ENCODE data around the gene VAT1L. TPM values are rescaled to one million over a fixed set of nuclear protein-coding genes. Genes with fewer than 3 reads are reported as not detected.

Gene VAT1L
- total and polyA plus RNA-seq, 2 donors (not counting 1 experiment from before 2014, with no cell fraction given), result not detected

GRCh38 chr16:77833921-77834634 is 45.7 kb downstream of the VAT1L start:
- Mint-ChIP-seq H3K27me3 (peaks cover 6% of the 10 kb centered on the region), H3K4me3 (no peak overlapping the region), H3K9me3 (ENCODE audit: insufficient read depth) (no peaks in the 10 kb centered on the region), H3K4me1 (no peaks in the 10 kb centered on the region), H3K27ac (no peak overlapping the region)
- intact Hi-C loops (cut with micrococcal nuclease), result no loop called here
- H3K4me1 ChIP-seq (ENCODE audit: control insufficient read depth in 2 of 2, insufficient read depth in 2 of 2, low read length in 2 of 2), result no peaks in the 10 kb centered on the region
- POLR2A ChIA-PET, result no interaction called here
- H3K79me2 ChIP-seq (ENCODE audit: control insufficient read depth, insufficient read depth, low read length), result no peaks in the 10 kb centered on the region
- no peak overlapping the region for H2AFZ ChIP-seq (ENCODE audit: insufficient read depth, low read depth, low read length, poor library complexity, severe bottlenecking)
- H3K9me3 ChIP-seq (ENCODE audit: control extremely low read depth in 1 of 3, control insufficient read depth in 2 of 3, insufficient read depth in 1 of 3, low read length in 2 of 3), result no peaks in the 10 kb centered on the region
- no peak overlapping the region for H3K4me3 ChIP-seq (ENCODE audit: control extremely low read depth in 1 of 5, extremely low read depth in 1 of 5, insufficient read depth in 1 of 5, low read depth in 2 of 5, low read length in 4 of 5)
- no peaks in the 10 kb centered on the region for H3K36me3 ChIP-seq (replicated peaks in 1 of 2; ENCODE audit: control extremely low read depth in 1 of 2, control insufficient read depth in 1 of 2, extremely low read depth in 1 of 2, insufficient read depth in 2 of 2, low read length in 1 of 2)
- 66% methylated on average over 3 of the region's 10 CpGs for WGBS (ENCODE audit: insufficient coverage)
- H3K4me2 ChIP-seq (replicated peaks; ENCODE audit: low read depth, low read length, poor library complexity, severe bottlenecking), result no peak overlapping the region
- H3K27ac ChIP-seq (ENCODE audit: low read length in 2 of 2), result no peak overlapping the region
- no peaks in the 10 kb centered on the region for H4K20me1 ChIP-seq (ENCODE audit: control insufficient read depth, insufficient read depth, low read length, poor library complexity, severe bottlenecking)
- no peaks in the 10 kb centered on the region for H3K27me3 ChIP-seq (replicated peaks in 1 of 4; ENCODE audit: control extremely low read depth in 1 of 4, control insufficient read depth in 3 of 4, insufficient read depth in 4 of 4, low read length in 3 of 4)
- CTCF ChIA-PET, result no interaction called here
- DNase-seq (no peak), ATAC-seq (ENCODE audit: low read depth) (no peak)
- TF ChIP-seq, protein P1, sequence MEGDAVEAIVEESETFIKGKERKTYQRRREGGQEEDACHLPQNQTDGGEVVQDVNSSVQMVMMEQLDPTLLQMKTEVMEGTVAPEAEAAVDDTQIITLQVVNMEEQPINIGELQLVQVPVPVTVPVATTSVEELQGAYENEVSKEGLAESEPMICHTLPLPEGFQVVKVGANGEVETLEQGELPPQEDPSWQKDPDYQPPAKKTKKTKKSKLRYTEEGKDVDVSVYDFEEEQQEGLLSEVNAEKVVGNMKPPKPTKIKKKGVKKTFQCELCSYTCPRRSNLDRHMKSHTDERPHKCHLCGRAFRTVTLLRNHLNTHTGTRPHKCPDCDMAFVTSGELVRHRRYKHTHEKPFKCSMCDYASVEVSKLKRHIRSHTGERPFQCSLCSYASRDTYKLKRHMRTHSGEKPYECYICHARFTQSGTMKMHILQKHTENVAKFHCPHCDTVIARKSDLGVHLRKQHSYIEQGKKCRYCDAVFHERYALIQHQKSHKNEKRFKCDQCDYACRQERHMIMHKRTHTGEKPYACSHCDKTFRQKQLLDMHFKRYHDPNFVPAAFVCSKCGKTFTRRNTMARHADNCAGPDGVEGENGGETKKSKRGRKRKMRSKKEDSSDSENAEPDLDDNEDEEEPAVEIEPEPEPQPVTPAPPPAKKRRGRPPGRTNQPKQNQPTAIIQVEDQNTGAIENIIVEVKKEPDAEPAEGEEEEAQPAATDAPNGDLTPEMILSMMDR (IDR thresholded peaks at IDR 0.05), result no peak
- TF ChIP-seq EZH2 (IDR thresholded peaks at IDR 0.05; ENCODE audit: borderline replicate concordance, insufficient read depth, low read depth, low read length, poor library complexity, severe bottlenecking), result no peak
- H3K9ac ChIP-seq (ENCODE audit: low read length), result no peak overlapping the region

DNA sequence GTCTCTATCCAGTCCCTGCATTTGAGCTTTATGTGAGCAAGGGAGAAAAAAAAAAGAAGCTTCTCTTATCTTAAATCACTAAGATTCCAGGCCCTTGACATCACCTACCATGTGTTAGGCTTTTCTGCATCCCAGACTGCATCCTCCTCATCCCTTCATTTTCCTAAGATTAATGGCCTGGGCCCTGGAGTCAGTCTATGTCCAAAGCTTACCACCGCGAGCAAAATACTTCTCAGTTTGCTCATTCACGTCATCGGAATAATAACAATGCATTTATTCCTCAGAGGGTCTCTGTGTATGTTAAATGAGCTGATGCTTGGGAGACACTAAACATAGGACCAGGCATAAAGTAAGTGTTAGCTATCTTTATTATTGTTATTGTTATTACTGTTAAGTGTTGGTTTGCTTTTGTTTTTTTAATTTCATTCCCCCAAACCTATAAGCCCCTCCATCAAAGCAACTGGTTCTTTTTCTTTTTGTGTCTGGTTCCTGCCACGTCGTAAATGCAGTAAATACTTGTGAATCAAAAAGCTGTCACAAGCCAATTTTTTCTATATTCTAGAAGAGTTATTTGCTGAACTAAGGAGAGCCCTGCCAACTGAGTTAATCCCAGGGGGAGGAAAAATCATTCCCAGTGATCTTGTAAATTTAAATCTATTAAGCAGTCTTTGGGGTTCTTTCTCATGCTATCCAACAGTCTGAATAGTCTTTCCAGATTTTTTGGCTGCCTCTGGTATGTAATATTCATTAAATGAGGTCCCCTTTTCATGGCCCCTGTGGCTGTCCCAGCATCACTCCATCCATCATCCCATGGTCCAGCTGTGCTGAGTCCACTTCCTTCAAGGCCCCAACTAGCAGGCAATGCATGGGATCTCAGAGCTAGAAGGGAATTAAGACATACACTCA is 46.5 kb downstream of the VAT1L start:
- H4K20me1 ChIP-seq (ENCODE audit: control insufficient read depth, insufficient read depth, low read length, poor library complexity, severe bottlenecking), result no peaks in the 10 kb centered on the region
- no peaks in the 10 kb centered on the region for H3K36me3 ChIP-seq (replicated peaks in 1 of 2; ENCODE audit: control extremely low read depth in 1 of 2, control insufficient read depth in 1 of 2, extremely low read depth in 1 of 2, insufficient read depth in 2 of 2, low read length in 1 of 2)
- no peak overlapping the region for H3K4me2 ChIP-seq (replicated peaks; ENCODE audit: low read depth, low read length, poor library complexity, severe bottlenecking)
- no peaks in the 10 kb centered on the region for H3K27me3 ChIP-seq (replicated peaks in 1 of 4; ENCODE audit: control extremely low read depth in 1 of 4, control insufficient read depth in 3 of 4, insufficient read depth in 4 of 4, low read length in 3 of 4)
- no peak for ATAC-seq (ENCODE audit: low read depth)
- no CpG with 5 or more reads among the region's 6 CpGs for WGBS (ENCODE audit: insufficient coverage)
- H3K4me1 ChIP-seq (ENCODE audit: control insufficient read depth in 2 of 2, insufficient read depth in 2 of 2, low read length in 2 of 2), result no peaks in the 10 kb centered on the region
- Mint-ChIP-seq H3K27ac (no peak overlapping the region), H3K9me3 (ENCODE audit: insufficient read depth) (no peaks in the 10 kb centered on the region), H3K4me1 (no peaks in the 10 kb centered on the region), H3K4me3 (no peak overlapping the region), H3K27me3 (peaks cover 10% of the 10 kb centered on the region)
- H3K9ac ChIP-seq (ENCODE audit: low read length), result no peak overlapping the region
- TF ChIP-seq, protein P1 (IDR thresholded peaks at IDR 0.05), result no peak
- TF ChIP-seq EZH2 (IDR thresholded peaks at IDR 0.05; ENCODE audit: borderline replicate concordance, insufficient read depth, low read depth, low read length, poor library complexity, severe bottlenecking), result no peak
- intact Hi-C loops (cut with micrococcal nuclease), result no loop called here
- POLR2A ChIA-PET, result no interaction called here
- H3K4me3 ChIP-seq (ENCODE audit: control extremely low read depth in 1 of 5, extremely low read depth in 1 of 5, insufficient read depth in 1 of 5, low read depth in 2 of 5, low read length in 4 of 5), result no peak overlapping the region
- no peak overlapping the region for H2AFZ ChIP-seq (ENCODE audit: insufficient read depth, low read depth, low read length, poor library complexity, severe bottlenecking)
- H3K79me2 ChIP-seq (ENCODE audit: control insufficient read depth, insufficient read depth, low read length), result no peaks in the 10 kb centered on the region
- no peak overlapping the region for H3K27ac ChIP-seq (ENCODE audit: low read length in 2 of 2)
- CTCF ChIA-PET, result no interaction called here
- DNase-seq, result no peak
- H3K9me3 ChIP-seq (ENCODE audit: control extremely low read depth in 1 of 3, control insufficient read depth in 2 of 3, insufficient read depth in 1 of 3, low read length in 2 of 3), result no peaks in the 10 kb centered on the region

Data from B cell (primary cell).